PFSK-1 (cell line): Measurements from ENCODE around the gene NUDT4.

Experiments
- FOXP2 ChIP-seq: optimal IDR thresholded peaks from 2 replicates; pipeline ENCODE3; 2011; ENCODE audit warnings: borderline replicate concordance, control low read depth, inconsistent platforms; ENCODE audit not compliant: insufficient read depth; ENCODE audit errors: extremely low read length, extremely low read depth
- POLR2AphosphoS5 ChIP-seq: IDR thresholded peaks from 2 replicates; pipeline ENCODE4 v1.6.1; 2012; ENCODE audit warnings: low read depth, mild to moderate bottlenecking, control low read depth, low read length, moderate library complexity
- TAF1 ChIP-seq: IDR thresholded peaks from 2 replicates; pipeline ENCODE4 v1.6.1; 2012; ENCODE audit warnings: low read length, control low read depth, borderline replicate concordance; ENCODE audit not compliant: insufficient read depth
- TF ChIP-seq, protein P1 (sequence below), 2 experiments: IDR thresholded peaks; 2 replicates each; pipeline versions ENCODE4 v1.6.1 to v1.8.0; 2011 to 2012; ENCODE audit warnings: low read depth in 2 of 2, low read length in 2 of 2, control low read depth in 1 of 2, inconsistent platforms in 1 of 2, mild to moderate bottlenecking in 1 of 2, moderate library complexity in 1 of 2; ENCODE audit not compliant: insufficient read depth in 1 of 2

DNA sequence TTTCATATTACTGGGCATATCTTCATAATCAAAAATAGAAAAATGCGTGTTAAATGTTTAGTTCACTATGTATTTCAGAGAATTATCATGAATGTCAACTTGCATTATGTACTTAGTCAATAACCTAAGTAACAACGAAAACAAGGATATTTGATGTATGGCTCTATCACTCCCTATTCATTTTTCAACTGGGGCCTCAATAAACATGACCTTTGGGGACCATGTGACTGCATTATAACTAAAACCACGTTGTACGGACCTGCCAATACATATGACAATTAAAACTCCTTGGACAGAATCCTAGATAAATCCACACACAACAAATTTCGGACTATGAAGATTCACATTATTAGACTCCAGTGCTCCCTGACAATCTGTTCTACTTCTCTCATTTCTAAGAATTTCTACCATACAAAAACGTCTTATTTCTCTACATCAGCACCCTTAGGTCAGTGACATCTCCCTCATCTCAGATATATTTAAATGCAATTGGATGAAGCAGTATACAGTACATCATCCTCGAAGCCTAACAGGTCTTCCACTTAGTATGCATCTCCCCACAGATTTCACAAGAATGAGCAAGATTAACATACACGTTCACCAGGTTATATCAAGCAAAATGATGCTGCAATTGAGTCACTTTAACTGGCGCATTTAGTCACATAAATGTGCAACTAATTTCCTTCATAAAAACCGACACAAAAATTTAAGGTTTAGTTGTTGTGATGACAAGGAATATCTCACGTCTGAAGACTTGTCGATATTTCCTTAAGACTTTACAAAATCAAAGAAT lies 62.5 kb downstream of the NUDT4 start:
- TF ChIP-seq POLR2AphosphoS5 (no peak), TAF1 (no peak), FOXP2 (no peak)
- TF ChIP-seq, protein P1, sequence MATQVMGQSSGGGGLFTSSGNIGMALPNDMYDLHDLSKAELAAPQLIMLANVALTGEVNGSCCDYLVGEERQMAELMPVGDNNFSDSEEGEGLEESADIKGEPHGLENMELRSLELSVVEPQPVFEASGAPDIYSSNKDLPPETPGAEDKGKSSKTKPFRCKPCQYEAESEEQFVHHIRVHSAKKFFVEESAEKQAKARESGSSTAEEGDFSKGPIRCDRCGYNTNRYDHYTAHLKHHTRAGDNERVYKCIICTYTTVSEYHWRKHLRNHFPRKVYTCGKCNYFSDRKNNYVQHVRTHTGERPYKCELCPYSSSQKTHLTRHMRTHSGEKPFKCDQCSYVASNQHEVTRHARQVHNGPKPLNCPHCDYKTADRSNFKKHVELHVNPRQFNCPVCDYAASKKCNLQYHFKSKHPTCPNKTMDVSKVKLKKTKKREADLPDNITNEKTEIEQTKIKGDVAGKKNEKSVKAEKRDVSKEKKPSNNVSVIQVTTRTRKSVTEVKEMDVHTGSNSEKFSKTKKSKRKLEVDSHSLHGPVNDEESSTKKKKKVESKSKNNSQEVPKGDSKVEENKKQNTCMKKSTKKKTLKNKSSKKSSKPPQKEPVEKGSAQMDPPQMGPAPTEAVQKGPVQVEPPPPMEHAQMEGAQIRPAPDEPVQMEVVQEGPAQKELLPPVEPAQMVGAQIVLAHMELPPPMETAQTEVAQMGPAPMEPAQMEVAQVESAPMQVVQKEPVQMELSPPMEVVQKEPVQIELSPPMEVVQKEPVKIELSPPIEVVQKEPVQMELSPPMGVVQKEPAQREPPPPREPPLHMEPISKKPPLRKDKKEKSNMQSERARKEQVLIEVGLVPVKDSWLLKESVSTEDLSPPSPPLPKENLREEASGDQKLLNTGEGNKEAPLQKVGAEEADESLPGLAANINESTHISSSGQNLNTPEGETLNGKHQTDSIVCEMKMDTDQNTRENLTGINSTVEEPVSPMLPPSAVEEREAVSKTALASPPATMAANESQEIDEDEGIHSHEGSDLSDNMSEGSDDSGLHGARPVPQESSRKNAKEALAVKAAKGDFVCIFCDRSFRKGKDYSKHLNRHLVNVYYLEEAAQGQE (IDR thresholded peaks at IDR 0.05; ENCODE audit: insufficient read depth in 1 of 2, low read depth in 2 of 2, low read length in 2 of 2), result no peak
